Mesodermal cell (in vitro differentiated cells): ENCODE results near the gene MYOD1. TPM values are rescaled to one million over a fixed set of nuclear protein-coding genes. Genes with fewer than 3 reads are reported as not detected.

ENCODE experiments used
- H3K27ac ChIP-seq: 2 replicates; pipeline ENCODE4 v1.7.0; 2013; ENCODE audit warnings: mild to moderate bottlenecking, low read depth, low read length, moderate library complexity; ENCODE audit not compliant: severe bottlenecking
- H3K36me3 ChIP-seq: 2 replicates; pipeline ENCODE4 v1.7.1; 2013; ENCODE audit warnings: mild to moderate bottlenecking, low read length, moderate library complexity; ENCODE audit not compliant: control insufficient read depth, insufficient read depth
- H3K4me1 ChIP-seq: one replicate; pipeline ENCODE4 v1.7.1; 2013; ENCODE audit warnings: mild to moderate bottlenecking, low read length; ENCODE audit not compliant: insufficient read depth, control insufficient read depth, poor library complexity, severe bottlenecking
- H3K4me3 ChIP-seq: 2 replicates; pipeline ENCODE4 v1.7.0; 2013; ENCODE audit warnings: low read length, control low read depth, mild to moderate bottlenecking; ENCODE audit not compliant: insufficient read depth, poor library complexity, severe bottlenecking; ENCODE audit errors: extremely low read depth
- H3K9me3 ChIP-seq: 2 replicates; pipeline ENCODE4 v1.7.1; 2013; ENCODE audit warnings: mild to moderate bottlenecking, low read length, moderate library complexity; ENCODE audit not compliant: control insufficient read depth
- WGBS, 2 experiments: methylation state at CpG; one replicate each; pipeline ENCODE4 v1.1.5; 2013; ENCODE audit warnings: missing lambda C conversion rate in 2 of 2; ENCODE audit not compliant: insufficient coverage in 2 of 2; 5-methylcytosine and 5-hydroxymethylcytosine counted together
- polyA plus RNA-seq, 2 experiments: library from polyadenylated mRNA; stranded (reverse); fragments of 50-300 nt; gene quantifications; one replicate each; pipeline ENCODE4 v1.2.3, GENCODE V29; 2013

The MYOD1 gene
- polyA plus RNA-seq (2013, experiment 1 of 2): not detected
- polyA plus RNA-seq (2013, experiment 2 of 2): not detected

- Histone ChIP-seq H3K9me3 (no peaks in the 10 kb centered on the region), H3K36me3 (no peaks in the 10 kb centered on the region), H3K4me3 (no peak within 1 kb of the TSS), H3K27ac (no peak within 1 kb of the TSS), H3K4me1 (peaks cover 4% of the 10 kb centered on the region)
- WGBS, 2 experiments: 2 to 3% methylated on average over 41 to 53 of the region's 68 CpGs
Measured at GRCh38 chr11:17719028-17719937, at the start of gene MYOD1. Gene MYOD1, plus strand, starts transcription at chr11:17719571. Its CDS starts 212 bp downstream, at chr11:17719783.

- Histone ChIP-seq H3K4me3 (no peak overlapping the region), H3K27ac (no peak overlapping the region), H3K4me1 (no peaks in the 10 kb centered on the region), H3K9me3 (no peaks in the 10 kb centered on the region), H3K36me3 (no peaks in the 10 kb centered on the region)
- WGBS, 2 experiments: 82 to 92% methylated on average over 5 to 7 of the region's 7 CpGs
Measured at GRCh38 chr11:17672469-17672868, 46.9 kb upstream of the MYOD1 start.

GRCh38 chr11:17673951-17674350 lies 45.4 kb upstream of the MYOD1 start:
- Histone ChIP-seq H3K27ac (no peak overlapping the region), H3K9me3 (no peaks in the 10 kb centered on the region), H3K4me1 (no peaks in the 10 kb centered on the region), H3K36me3 (no peaks in the 10 kb centered on the region), H3K4me3 (no peak overlapping the region)
- WGBS, 2 experiments: 88% methylated on average over 1 of the region's 1 CpG; no CpG with 5 or more reads in 1 of the 2 experiments

GRCh38 chr11:17682848-17683247 lies 36.5 kb upstream of the MYOD1 start:
- H3K36me3 ChIP-seq: no peaks in the 10 kb centered on the region
- no peaks in the 10 kb centered on the region for H3K4me1 ChIP-seq
- no peak overlapping the region for H3K27ac ChIP-seq
- no peak overlapping the region for H3K4me3 ChIP-seq
- no peaks in the 10 kb centered on the region for H3K9me3 ChIP-seq

- H3K27ac ChIP-seq: no peak overlapping the region
- no peaks in the 10 kb centered on the region for H3K9me3 ChIP-seq
- no peaks in the 10 kb centered on the region for H3K36me3 ChIP-seq
- H3K4me3 ChIP-seq: no peak overlapping the region
- 80 to 81% methylated on average over 9 to 12 of the region's 12 CpGs for WGBS, 2 experiments
- H3K4me1 ChIP-seq: no peaks in the 10 kb centered on the region
Measured at GRCh38 chr11:17683377-17684161, 35.8 kb upstream of the MYOD1 start.

GRCh38 chr11:17684550-17684949 lies 34.8 kb upstream of the MYOD1 start:
- 92 to 93% methylated on average over 3 to 4 of the region's 5 CpGs for WGBS, 2 experiments
- Histone ChIP-seq H3K4me3 (no peak overlapping the region), H3K36me3 (no peaks in the 10 kb centered on the region), H3K4me1 (no peaks in the 10 kb centered on the region), H3K9me3 (no peaks in the 10 kb centered on the region), H3K27ac (no peak overlapping the region)

- no peak overlapping the region for H3K4me3 ChIP-seq
- no peak overlapping the region for H3K27ac ChIP-seq
- H3K36me3 ChIP-seq: no peaks in the 10 kb centered on the region
- no peaks in the 10 kb centered on the region for H3K4me1 ChIP-seq
- no peaks in the 10 kb centered on the region for H3K9me3 ChIP-seq
- WGBS, 2 experiments: 72 to 100% methylated on average over 2 to 6 of the region's 8 CpGs
Measured at GRCh38 chr11:17686231-17686980, 33.0 kb upstream of the MYOD1 start.

- H3K27ac ChIP-seq: no peak overlapping the region
- WGBS, 2 experiments: 92 to 94% methylated on average over 6 to 11 of the region's 18 CpGs
- no peak overlapping the region for H3K4me3 ChIP-seq
Measured at GRCh38 chr11:17687946-17688670, 31.3 kb upstream of the MYOD1 start.

GRCh38 chr11:17691550-17691949 lies 27.8 kb upstream of the MYOD1 start:
- H3K9me3 ChIP-seq: no peaks in the 10 kb centered on the region
- no peak overlapping the region for H3K4me3 ChIP-seq
- 77 to 100% methylated on average over 1 to 2 of the region's 2 CpGs for WGBS, 2 experiments
- no peak overlapping the region for H3K27ac ChIP-seq
- no peaks in the 10 kb centered on the region for H3K4me1 ChIP-seq
- H3K36me3 ChIP-seq: no peaks in the 10 kb centered on the region

More at GRCh38 chr11:17687946-17688670, 31.3 kb upstream of the MYOD1 start:
- no peaks in the 10 kb centered on the region for H3K9me3 ChIP-seq
- no peaks in the 10 kb centered on the region for H3K36me3 ChIP-seq
- no peaks in the 10 kb centered on the region for H3K4me1 ChIP-seq

GRCh38 chr11:17691976-17692375 lies 27.4 kb upstream of the MYOD1 start:
- H3K36me3 ChIP-seq: no peaks in the 10 kb centered on the region
- no peak overlapping the region for H3K4me3 ChIP-seq
- no peaks in the 10 kb centered on the region for H3K4me1 ChIP-seq
- H3K27ac ChIP-seq: no peak overlapping the region
- 48 to 77% methylated on average over 9 to 10 of the region's 10 CpGs for WGBS, 2 experiments
- no peaks in the 10 kb centered on the region for H3K9me3 ChIP-seq
